Muscle of back (tissue), 11 donors: ENCODE data around the gene KCNJ10. TPM values are rescaled to one million over a fixed set of nuclear protein-coding genes. Genes with fewer than 3 reads are reported as not detected.
A peak's percentile ranks its signal among the peaks of the same experiment; 100 is the strongest.

Source experiments
- DNase-seq, 3 donors: peaks; one replicate each; pipeline versions ENCODE4 v3.0.0 to v3.0.0-alpha.2; 2013
- polyA plus RNA-seq, 10 donors: library from polyadenylated mRNA; unstranded; fragments of 120-200 nt; gene quantifications; one replicate each; pipeline ENCODE4 v1.2.1, GENCODE V29; 2013; ENCODE audit not compliant: insufficient read length in 10 of 10

KCNJ10 gene
- polyA plus RNA-seq, 10 donors = 0.35 to 0.91 (median 0.50) TPM

GRCh38 chr1:159964144-159964543 lies 105.8 kb downstream of the KCNJ10 start:
- DNase-seq = no peak

GRCh38 chr1:159962176-159962575 lies 107.8 kb downstream of the KCNJ10 start:
- no peak for DNase-seq

GRCh38 chr1:159961636-159962035 lies 108.3 kb downstream of the KCNJ10 start:
- DNase-seq = peak in 1 of 3 donors; percentile 30

- DNase-seq = peak; percentile 77 to 89 (median 86)
These were observed 109.1 kb downstream of the KCNJ10 start for GRCh38 chr1:159960721-159961381.

- DNase-seq = peak; percentile 20 to 62 (median 52)
These were observed 110.5 kb downstream of the KCNJ10 start for GRCh38 chr1:159959451-159959850.

GRCh38 chr1:159958719-159959380 lies 111.1 kb downstream of the KCNJ10 start:
- no peak for DNase-seq

- no peak for DNase-seq
These were observed 112.1 kb downstream of the KCNJ10 start for GRCh38 chr1:159957824-159958268.

- no peak for DNase-seq
These were observed 114.5 kb downstream of the KCNJ10 start for GRCh38 chr1:159955456-159955855.

- peak in 1 of 3 donors; percentile 27 for DNase-seq
These were observed 116.1 kb downstream of the KCNJ10 start, which contains the start of gene SLAMF9 for GRCh38 chr1:159953536-159954515. Gene SLAMF9 (minus strand): TSS chr1:159954237. CDS start chr1:159954137, 100 bp downstream.

- DNase-seq = no peak
These were observed 117.0 kb downstream of the KCNJ10 start for GRCh38 chr1:159952932-159953331.

GRCh38 chr1:159951551-159951950 lies 118.4 kb downstream of the KCNJ10 start:
- no peak for DNase-seq

- DNase-seq = no peak
These were observed 118.9 kb downstream of the KCNJ10 start for GRCh38 chr1:159951016-159951415.

GRCh38 chr1:159949981-159950381 lies 120.0 kb downstream of the KCNJ10 start:
- no peak for DNase-seq

- DNase-seq = no peak
These were observed 120.8 kb downstream of the KCNJ10 start for GRCh38 chr1:159949123-159949522.

Other genes with a start within 250 kb of the KCNJ10 start
- under 1 TPM in 6 of 10 donors, not detected in 4; 0.24 to 0.85 (median 0.61) TPM for gene SLAMF8, start 243.3 kb downstream of the KCNJ10 start, polyA plus RNA-seq
- gene VSIG8, start 207.5 kb downstream of the KCNJ10 start, polyA plus RNA-seq = under 1 TPM in 1 of 10 donors, not detected in 9; 0.12 TPM
- under 1 TPM in 9 of 10 donors, not detected in 1; 0.20 to 0.84 (median 0.37) TPM for gene CFAP45, start 170.0 kb downstream of the KCNJ10 start, polyA plus RNA-seq
- 100 to 1,000 TPM; 148 to 245 (median 204) TPM for gene TAGLN2, start 144.7 kb downstream of the KCNJ10 start, polyA plus RNA-seq
- 1 to 10 TPM in 2 of 10 donors, under 1 TPM in 8; 0.24 to 8.3 (median 0.53) TPM for gene IGSF9, start 124.5 kb downstream of the KCNJ10 start, polyA plus RNA-seq
- not detected for gene SLAMF9, start 115.9 kb downstream of the KCNJ10 start, polyA plus RNA-seq
- 1 to 10 TPM; 3.8 to 6.6 (median 5.7) TPM for gene PIGM, start 38.2 kb downstream of the KCNJ10 start, polyA plus RNA-seq
- under 1 TPM in 9 of 10 donors, not detected in 1; 0.04 to 0.13 (median 0.08) TPM for gene KCNJ9, start 11.4 kb upstream of the KCNJ10 start, polyA plus RNA-seq
- gene IGSF8, start 28.5 kb upstream of the KCNJ10 start, polyA plus RNA-seq = 10 to 100 TPM; 13.6 to 22.9 (median 18.2) TPM
- gene ATP1A2, start 45.6 kb upstream of the KCNJ10 start, polyA plus RNA-seq = 100 to 1,000 TPM in 2 of 10 donors, 10 to 100 TPM in 8; 30.5 to 114 (median 76.2) TPM
- 1 to 10 TPM in 9 of 10 donors, under 1 TPM in 1; 0.71 to 6.2 (median 2.3) TPM for gene ATP1A4, start 81.4 kb upstream of the KCNJ10 start, polyA plus RNA-seq
- gene CASQ1, start 120.4 kb upstream of the KCNJ10 start, polyA plus RNA-seq = 1,000 to 10,000 TPM in 3 of 10 donors, 100 to 1,000 TPM in 7; 185 to 1,204 (median 914) TPM
- 100 to 1,000 TPM; 121 to 156 (median 135) TPM for gene PEA15, start 135.2 kb upstream of the KCNJ10 start, polyA plus RNA-seq
- gene DCAF8, start 192.4 kb upstream of the KCNJ10 start, polyA plus RNA-seq = 100 to 1,000 TPM in 5 of 10 donors, 10 to 100 TPM in 5; 70.9 to 136 (median 93.2) TPM
- 10 to 100 TPM; 39.7 to 48.4 (median 43.9) TPM for gene PEX19, start 215.0 kb upstream of the KCNJ10 start, polyA plus RNA-seq